ENCODE results near the gene KIDINS220.

KIDINS220 gene

DNA sequence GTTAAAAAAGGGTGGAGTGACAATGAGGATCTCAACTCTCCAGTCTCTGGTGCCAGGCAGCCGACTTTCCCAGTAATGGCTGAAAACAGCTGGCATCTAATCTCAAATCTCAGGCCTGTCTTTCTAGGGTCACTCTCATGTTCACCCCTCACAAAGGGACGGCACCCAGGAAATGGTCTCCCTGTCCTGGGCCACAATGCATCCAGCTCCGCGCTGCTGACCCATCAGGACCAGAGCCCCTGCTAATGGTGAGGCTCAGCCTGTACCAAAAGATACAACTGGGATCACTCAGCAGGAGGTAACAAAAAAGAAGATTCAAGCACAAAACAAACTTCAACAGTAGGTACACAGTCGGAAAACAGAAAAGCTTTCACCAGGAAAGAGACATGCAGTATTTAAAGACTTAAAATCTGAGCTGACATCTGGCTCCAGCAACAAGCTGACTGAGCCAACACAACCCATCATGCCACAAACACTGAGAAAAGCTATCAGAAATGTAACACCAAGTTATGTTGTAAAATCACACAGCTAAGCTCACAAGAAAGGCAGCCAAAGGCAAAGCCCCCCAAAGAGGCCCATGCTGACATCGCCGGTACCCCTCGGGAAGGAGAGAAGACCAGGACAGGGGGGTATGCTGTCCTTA lies 13.6 kb upstream of the KIDINS220 start:
- DNase-seq, result no peak

DNA sequence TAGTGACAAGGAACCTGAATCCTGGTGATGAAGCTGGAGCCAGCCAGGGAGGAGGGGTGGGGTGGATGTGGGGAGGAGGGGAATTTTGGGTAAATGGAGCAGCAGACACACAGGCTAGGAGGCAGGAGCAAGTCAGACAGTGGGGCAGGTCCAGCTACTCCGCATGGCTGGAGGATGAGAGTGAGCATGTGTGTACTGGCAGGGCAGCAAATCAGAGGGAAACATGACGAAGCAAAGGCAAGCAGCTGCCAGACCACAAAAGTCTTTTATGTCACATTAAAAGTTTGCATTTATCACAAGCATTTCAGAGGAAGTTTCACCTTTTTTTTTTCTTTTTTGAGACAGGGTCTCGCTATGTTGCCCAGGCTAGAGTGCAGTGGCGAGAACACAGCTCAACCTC lies 11.9 kb upstream of the KIDINS220 start:
- no peak for DNase-seq

DNA sequence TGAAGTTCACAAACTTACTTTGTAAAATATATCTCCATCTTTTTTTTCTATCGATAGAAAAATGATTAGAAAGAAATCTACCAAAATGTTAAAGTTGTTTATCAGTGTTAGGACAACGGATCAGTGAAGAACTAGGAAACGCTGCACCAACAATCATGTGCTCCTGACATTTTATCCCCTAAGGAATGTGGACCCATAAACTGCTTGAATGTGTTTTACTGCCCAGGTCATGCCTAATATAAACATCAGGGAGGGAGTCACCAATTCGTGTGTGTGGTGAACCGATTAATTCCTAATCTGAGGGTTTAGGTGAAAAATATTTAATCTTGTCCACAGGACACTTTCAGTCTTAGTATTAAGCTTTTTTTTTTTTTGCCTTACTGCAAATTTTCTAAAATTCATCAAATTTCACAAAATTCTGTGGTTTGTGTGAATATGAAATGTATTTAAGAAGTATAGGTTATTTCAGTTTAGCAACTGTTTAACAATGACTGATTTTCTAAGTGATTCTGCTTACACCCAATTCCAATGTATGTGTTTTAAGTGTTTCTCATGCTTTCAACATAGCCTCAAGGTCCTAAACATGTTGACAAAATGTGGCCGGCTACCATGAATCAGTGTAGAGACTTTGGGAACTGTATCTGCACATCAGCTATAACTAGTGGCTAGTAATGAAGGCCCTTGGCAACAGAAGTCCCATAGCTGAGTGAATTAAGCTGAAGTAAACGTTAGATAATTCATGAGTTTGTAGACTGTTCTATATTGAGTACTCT lies 11.1 kb upstream of the KIDINS220 start:
- no peak for DNase-seq

DNA sequence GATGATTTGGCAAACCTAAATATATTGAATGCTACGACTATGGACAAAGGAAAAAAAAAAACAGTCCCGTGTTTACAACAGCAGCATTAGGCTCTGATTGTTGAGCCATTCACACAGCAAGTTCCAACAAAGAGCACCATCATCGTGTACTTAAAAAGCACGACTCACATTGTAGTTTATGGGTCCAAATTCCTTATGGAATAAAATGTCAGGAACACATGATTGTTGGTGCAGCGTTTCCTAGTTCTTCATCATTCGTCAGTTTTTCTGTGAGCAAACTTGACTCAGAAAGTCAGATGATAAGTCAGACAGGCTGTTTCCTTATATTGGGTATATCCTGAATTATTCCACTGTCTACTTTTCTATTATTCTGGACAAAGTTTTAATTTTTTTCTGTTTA lies 10.0 kb upstream of the KIDINS220 start:
- DNase-seq, result no peak

DNA sequence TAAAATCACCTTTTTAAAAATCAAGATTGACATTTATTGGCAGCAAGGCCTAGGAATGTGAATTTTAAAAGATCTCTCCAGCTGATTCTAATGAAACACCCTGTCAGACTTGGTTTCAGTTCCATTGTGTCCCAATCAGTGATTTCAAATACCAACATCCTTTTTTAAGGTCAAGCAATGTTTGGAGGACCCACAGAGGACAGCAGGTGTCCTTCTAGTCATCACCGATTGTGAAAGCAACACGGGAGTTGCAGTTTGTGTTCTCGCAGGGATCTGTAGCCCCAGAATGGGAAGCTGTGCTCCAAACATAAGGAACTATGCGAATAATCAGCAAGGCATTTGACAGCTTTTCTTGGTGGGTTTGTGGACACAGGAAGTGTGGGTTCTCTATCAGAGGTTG lies 4.5 kb upstream of the KIDINS220 start:
- no peak for DNase-seq

DNA sequence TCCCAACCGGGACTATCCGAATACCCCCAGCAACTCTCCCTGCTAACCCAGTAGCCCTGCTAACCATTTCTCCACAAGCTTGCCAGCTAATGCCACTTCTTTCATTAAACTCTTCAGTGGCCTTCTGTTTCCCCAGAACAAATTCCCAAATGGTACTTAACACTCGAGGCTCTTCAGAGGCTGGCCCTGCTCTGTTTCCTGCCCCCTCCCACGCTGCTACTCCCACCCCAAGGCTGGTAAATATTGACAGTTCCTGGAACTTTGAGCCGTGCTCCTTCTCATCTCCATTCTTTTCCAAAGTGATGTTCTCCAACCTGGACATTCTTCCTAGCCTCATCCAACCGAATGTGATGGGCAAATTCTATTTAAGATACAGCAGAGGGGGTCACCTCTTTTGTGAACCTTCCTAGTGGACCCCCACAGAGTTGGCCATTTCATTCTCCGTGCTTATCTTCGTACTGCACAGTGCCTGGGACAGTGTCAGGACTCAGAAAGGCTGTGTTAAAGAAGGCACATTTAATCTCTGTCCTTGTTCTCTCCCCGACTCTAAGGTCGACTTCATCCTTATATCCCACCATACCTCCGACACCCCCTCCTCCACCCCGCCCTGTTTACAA lies 3.2 kb upstream of the KIDINS220 start:
- DNase-seq, result no peak

DNA sequence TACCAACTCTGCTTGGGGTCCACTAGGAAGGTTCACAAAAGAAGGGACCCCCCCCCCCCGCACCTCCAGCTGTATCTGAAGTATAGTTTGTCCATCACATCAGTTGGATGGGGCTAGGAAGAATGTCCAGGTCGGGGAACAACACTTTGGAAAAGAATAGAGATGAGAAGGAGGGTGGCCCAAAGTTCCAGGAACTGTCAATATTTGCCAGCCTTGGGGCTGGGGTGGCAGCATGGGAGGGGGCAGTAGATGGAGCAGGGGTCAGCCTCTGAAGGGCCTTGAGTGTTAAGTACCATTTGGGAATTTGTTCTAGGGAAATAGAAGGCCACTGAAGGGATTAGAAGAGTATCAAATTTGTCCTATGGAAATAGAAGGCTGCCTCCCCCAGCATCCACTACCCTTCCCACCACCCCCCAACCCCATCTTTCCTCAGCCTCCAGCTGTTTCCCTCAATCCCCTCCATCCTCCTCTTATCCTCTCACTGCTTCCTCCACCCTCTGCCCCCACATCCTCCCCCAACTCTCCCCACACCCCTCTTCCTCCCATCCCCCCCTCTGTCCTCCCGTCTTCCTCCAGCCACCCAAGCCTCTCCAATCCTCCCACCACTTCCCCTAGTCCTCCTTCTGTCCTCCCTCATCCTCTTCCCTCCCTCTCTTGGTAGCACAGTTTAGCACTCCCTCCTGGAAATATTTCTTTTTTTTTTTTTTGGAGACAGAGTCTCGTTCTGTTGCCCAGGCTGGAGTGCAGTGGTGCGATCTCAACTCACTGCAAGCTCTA lies 2.0 kb upstream of the KIDINS220 start:
- DNase-seq, result no peak

DNA sequence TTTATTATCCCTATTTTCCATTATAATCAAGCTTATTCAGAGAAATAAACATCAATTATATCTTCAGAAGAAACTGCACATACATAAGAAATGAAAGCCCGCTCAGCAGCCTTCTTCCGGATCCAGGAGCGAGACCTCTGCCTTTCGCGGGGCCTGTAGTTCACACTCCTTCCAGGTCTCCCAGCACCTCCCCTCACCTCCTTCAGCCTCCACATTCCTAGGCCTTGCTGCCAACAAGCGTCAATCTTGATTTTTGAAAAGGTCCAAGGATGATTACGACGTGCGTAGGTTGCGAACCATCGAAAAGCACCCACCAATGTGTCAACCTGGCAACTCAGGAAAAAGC lies 355 bp upstream of the KIDINS220 start:
- no peak for DNase-seq

DNA sequence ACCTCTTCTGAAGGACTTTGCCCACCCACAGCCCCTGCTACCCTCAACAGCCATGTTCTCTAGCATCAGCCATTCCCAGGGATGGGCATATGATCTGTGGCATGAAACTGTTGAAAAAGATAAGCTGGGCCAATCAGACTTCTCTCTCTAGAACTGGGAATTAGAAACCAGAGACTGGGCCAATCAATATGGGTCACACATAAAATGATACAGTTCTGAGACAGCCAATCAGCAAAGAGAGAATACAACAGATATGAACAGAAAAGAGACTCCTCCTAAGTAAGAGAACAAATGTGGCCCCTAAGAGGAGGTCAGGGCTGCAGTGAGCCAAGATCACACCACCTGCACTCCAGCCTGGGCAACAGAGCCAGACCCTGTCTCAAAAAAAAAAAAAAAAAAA lies 2.1 kb downstream of the KIDINS220 start:
- no peak for DNase-seq

DNA sequence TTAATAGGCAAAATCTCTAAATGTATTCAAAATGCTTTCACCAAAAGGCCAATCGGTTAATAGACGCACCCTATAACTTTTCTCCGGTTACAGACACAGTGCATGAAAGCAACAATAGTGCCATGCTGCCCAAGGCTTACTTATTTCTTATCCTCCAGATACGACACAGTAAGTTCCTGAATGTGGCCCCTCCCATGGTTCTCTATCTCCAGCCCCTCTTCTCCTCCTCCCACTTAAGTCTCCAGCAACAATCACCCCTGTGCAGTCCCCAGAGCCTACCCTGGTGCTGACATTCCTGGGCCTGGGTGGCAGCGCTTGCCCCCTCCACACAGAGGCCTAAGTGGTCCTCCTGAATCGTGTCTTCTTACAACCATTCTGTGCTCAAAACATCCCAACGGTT lies 3.6 kb downstream of the KIDINS220 start:
- DNase-seq, result no peak

DNA sequence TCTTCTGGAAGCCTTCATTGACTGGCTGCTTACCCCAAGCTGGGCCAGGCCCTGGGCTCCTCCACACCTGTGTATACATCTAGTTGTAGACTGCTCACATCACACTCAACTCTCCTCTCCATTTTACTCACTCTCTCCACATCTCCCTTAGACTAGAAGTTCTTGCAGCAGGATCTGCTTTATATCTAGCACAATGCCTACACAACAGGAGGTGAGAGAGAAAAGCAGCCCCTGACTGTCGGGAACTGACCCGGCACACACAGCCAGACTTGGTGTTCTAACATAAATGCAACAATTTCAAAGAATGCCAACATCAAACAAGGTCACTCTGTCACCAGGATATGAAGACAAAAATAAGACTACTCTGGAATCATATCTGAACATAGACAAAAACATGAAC lies 5.9 kb downstream of the KIDINS220 start:
- no peak for DNase-seq

DNA sequence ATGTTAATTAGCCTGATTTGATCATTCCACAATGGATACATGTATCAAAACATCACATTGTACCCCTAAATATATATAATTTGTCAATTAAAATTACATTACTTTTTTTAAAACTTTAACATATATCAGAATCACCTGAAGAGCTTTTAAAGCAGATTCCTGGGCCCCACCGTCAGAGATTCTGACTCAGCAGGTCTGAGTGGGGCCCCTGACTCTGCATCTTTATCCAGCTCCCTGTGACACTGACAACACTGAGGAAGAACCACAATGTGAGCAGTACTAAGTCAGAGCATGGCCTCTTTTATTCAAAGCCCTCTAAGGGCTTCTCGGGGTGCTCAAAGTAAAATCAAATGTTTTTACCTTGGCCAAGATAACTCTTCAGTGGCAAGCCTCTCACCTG lies 9.7 kb downstream of the KIDINS220 start:
- no peak for DNase-seq

DNA sequence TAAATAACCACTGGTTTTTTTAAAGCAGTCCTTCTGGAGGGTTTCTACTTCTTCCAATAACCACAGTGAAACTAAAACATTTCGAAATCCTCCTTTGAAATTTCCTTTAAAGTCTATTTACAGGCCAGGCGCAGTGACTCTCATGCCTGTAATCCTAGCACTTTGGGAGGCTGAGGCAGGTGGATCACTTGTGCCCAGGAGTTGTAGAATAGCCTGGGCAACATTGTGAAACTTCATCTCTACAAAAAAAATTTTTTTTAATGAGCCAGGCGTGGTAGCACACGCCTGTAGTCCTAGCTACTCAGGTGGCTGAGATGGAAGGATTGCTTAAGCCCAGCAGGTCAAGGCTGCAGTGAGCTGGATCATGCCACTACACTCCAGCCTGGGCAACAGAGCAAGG lies 15.2 kb downstream of the KIDINS220 start:
- no peak for DNase-seq

DNA sequence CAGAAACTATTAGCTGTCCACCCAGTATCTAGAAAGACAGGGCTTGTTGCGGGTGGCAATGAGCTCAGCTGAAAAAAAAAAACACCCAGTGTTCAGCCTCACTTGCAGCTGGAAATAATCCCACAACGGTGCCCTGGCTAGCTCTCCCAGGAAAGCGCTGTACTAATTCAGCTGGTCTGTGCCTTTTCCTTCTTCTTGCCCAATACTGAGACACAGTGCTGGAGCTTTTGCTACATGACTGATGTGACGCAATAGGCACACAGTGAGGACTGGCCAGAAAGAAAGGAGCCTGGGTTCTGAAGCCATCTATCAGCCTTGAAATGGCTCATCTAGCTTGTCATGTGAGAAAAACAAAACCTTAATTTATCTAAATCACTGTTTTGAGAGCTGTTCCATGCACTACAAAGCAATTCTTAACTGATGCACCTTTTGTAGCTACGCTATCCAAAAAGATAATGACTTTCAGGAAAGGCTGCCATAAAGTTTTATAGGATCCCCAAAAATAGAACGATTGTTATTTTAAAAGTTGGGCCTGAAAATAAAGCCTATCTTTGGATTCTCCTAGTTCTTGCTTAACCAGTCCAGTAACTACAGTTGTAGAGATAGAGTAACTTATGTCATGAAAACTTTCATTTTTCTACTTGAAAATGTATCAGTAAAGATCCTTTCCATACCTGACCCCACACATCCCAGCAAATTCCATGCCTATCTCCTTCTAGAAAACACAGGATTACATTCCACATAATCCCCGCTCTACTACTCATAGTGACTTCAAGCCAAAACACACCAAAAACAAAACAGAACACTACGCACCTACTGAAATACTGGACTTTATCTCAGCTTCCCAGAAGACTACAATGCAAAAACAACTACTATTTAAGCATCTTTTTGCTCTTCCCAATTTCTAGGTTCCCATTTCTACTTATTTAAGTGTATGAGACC lies 15.9 kb downstream of the KIDINS220 start:
- no peak for DNase-seq

DNA sequence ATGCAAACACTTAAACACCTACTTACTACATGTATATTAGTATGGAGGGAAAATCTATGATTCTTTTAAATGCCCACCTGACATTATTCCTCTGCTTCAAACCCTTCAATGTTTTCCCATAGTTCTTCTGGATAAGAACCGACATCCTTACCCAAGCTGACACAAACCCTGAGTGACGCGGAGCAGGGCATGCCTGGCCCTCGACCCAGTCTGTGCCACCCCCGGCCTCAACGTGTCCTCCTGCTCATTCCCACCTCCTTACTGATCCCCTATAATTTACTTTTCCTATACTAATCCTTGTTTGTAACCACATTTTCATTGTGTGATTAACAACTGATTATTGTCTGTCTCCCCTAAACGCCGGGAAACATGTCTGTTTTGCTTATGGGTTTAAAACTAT lies 17.5 kb downstream of the KIDINS220 start:
- DNase-seq, result no peak

DNA sequence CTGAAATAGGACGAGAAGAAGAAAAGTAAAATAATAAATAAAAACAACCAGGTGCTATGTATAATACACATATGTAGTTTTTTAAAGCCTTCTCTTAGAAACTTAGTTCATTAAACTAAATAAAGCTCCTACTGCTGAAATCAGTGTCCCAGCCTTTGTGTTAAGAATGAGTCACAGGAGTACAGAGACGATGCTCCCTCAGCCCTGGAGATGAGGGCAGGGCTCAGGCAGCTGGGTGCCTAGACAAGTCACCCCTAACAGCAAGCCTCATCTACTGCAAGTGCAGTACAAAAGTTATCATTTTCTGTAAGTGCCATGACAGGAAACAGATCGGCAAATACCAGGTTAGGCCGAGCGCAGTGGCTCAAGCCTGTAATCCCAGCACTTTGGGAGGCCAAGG lies 18.2 kb downstream of the KIDINS220 start:
- no peak for DNase-seq

DNA sequence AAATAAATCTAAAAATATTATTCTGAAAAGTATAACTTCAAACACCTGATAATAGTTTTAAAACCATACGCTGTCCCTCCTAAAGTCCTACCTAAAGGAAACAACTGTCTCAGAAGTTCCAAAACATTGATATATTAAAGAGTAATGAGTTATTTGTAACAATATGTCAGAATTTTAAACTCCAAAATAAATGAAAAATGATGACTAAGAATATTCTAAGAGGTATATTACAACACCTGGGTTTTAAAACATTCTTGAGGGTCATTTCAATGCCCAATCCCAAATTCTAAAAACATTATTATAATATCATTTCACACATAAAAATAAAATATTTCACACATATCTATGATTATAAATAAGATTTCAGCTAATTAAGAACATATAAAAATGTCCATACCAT lies 20.2 kb downstream of the KIDINS220 start:
- no peak for DNase-seq

DNA sequence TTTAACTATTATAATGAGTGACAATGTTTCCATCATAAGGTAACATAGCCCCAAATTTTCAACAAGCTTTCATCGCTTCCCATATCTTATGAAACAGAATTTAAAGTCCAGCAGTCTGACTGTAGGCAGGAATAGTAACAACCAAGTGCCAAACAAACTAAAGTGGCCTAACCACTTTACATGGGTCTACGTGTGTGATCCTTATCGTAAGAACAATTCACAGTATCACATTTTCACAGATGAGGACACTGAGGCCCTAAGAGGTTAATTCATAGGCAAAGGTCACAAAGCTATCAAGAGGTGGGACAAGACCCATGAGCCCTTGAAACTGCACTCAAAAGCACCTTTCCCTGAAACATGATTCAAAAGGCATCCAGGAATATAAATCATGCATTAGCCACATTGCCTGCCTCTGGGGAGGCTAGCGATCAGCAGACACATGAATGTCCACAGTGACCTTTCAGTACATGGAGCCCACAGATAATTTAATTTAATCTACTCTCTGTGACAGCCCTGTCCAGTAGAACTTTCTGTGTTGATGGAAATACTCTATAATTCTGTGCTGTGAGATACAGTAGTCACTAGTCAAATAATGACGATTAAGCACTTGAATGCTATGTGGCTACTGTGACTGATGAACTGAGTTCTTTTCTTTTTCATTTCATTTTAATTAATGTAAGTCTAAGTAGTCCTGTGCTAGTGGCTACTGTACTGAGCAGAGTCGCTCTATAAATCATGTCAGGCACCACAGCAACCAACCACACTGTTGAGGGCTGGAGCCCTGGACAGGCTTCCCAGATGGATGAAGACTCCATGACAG lies 30.3 kb downstream of the KIDINS220 start:
- DNase-seq, result no peak

DNA sequence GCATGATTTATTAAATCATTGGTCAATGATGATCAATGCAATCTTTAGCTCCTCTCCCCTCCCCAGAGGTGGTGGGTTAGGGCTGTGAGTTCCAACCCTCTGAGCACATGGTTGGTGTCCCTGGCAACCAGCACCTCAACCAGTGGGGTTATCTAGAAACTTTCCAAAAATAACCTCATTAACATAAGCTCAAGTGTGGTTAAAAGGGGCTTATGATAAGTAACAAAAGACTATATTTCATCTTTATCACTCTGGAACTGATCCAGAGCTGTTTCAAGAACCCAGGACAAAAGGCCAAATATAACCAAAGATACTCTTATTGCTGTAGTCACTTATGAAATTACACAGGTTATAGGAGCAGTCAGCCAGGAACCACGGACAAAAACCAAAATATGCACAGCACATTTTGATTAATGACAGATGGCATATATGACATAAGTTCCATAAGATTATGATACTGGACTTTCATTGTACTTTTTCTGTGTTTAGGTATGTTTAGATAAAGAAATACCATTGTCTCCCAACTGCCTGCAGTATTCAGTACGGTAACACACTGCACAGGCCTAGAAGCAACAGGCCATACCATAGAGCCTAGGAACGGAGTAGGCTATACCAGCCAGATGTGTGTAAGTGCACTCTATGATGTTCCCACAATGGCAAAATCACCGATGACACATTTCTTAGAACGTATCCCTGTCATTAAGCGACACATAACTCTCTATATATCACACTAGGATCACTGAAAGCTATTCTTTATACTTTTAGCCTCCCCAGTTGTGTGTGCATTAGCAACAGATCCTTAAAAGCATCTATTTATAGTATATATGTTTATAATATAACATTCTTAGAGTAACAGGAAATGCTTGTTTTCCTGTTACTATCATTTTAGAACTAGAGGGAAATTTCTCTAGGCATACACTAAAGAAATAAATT lies 31.9 kb downstream of the KIDINS220 start:
- DNase-seq, result no peak

DNA sequence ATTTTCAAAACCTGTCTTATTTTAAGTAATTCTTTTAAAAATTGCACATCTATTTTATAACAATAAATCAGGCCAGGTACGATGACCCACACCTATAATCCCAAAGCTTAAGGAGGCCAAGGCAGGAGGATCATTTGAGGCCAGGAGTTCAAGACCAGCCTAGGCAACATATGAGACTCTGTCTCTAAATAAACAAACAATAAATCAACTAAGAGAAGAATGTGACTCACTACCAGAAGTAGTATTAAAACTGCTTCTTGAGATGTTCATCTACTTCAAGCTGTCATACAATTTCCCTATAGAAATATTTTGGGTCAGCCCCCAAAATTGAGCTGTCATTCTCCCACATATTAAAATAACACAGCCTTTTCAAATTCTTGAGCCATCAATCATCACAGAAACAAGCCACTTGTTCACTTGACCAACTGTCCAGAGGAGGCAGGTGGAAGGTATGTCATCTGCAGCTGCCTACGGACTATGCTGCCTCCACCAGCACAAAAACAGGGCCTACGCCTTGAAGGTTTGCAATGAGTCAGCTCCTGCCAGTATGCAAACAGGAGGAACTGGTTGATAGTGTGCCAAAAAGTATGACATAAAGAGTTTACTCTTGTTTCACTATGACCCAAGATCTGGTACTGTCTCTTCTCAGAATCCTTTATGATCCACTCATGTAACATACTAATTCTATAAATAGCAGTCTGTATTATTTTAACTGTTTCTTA lies 33.6 kb downstream of the KIDINS220 start:
- no peak for DNase-seq
